Activated CD8-positive, alpha-beta T cell treated with anti-CD3 and anti-CD28 coated beads for 36 hours (primary cell): ENCODE results near the gene GIT1. TPM values are rescaled to one million over a fixed set of nuclear protein-coding genes. Genes with fewer than 3 reads are reported as not detected.
"Not testable (repeated sequence)": the region's sequence is repeated elsewhere in the genome, so short reads cannot be mapped to it uniquely, and the experiment has no call there.

Experiments used
- ATAC-seq: fragments of 200-7000 bp; cut with Tn5 transposase; one replicate; pipeline ENCODE4 v1.10.0; 2021; ENCODE audit warnings: mild to moderate bottlenecking, moderate library complexity
- CTCF ChIA-PET: fragments of 350-600 bp; sonication (Branson Sonifier 250); formaldehyde crosslinking; loops from one replicate; lab custom pipeline; 2021; ENCODE audit warnings: antibody characterized with exemption; lab: Charles Lee
- POLR2A ChIA-PET: fragments of 350-600 bp; sonication (Branson Sonifier 250); formaldehyde crosslinking; loops from one replicate; lab custom pipeline; 2021; ENCODE audit warnings: antibody characterized with exemption; lab: Charles Lee
- DNase-seq: peaks from one replicate; pipeline ENCODE4 v3.0.0-alpha.2; 2020
- H3K27ac Mint-ChIP-seq: one replicate; pipeline ENCODE4 v1.8.0; 2021; ENCODE audit warnings: mild to moderate bottlenecking, mixed read lengths
- H3K27me3 Mint-ChIP-seq: one replicate; pipeline ENCODE4 v1.8.0; 2021; ENCODE audit warnings: mixed read lengths
- H3K36me3 Mint-ChIP-seq: one replicate; pipeline ENCODE4 v1.8.0; 2021; ENCODE audit warnings: low read depth, mixed read lengths
- H3K4me1 Mint-ChIP-seq: one replicate; pipeline ENCODE4 v1.8.0; 2021; ENCODE audit warnings: low read depth, mixed read lengths
- H3K4me3 Mint-ChIP-seq: one replicate; pipeline ENCODE4 v1.8.0; 2021; ENCODE audit warnings: mild to moderate bottlenecking, moderate library complexity, mixed read lengths
- H3K9me3 Mint-ChIP-seq: one replicate; pipeline ENCODE4 v1.8.0; 2021; ENCODE audit warnings: mixed read lengths
- intact Hi-C: fragments of 100-400 bp; cut with micrococcal nuclease; formaldehyde crosslinking; loops from one replicate; pipeline ENCODE4 v1.10.0; 2022
- total RNA-seq, 2 experiments: library from RNA; stranded (reverse); gene quantifications; one replicate each; pipeline ENCODE4 v1.2.3, GENCODE V29; 2021
- TF ChIP-seq, protein P1 (sequence below): fragments of 200-600 bp; IDR thresholded peaks from one replicate; pipeline ENCODE4 v1.8.0; 2022; ENCODE audit warnings: antibody characterized with exemption, mild to moderate bottlenecking

Gene GIT1
- total RNA-seq, 2 experiments from 2014 or later = 54.8 to 59.3 TPM

DNA sequence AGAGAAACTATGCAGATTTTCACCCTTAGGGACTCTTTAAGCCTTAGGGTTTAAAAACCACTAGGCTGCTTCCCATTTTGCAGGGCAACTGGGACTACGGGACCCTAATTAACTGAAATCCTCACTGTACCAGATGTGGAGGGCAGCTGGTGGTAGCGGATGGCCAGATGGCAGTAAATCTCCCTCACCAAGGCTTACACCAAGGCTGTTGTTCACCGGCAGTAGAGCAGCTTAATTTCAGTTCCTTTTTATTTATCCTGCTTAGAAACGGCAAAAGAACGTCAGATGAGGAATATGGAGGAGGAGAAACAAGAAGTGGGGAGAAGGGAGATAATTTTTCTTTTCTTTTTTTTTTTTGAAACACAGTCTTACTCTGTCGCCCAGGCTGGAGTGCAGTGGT is 29.1 kb downstream of the GIT1 start:
- ATAC-seq (no peak), DNase-seq (no peak)
- Mint-ChIP-seq H3K27me3 (no peaks in the 10 kb centered on the region), H3K4me3 (no peak overlapping the region), H3K4me1 (peaks cover 38% of the 10 kb centered on the region), H3K9me3 (no peaks in the 10 kb centered on the region), H3K36me3 (peaks cover 14% of the 10 kb centered on the region), H3K27ac (no peak overlapping the region)
- ChIA-PET CTCF (interaction anchor here (1.5 to 2.5 kb wide), 2 partner anchors 23 to 190 kb away, joined by 3 to 8 read pairs; no protein-coding TSS in a partner anchor), POLR2A (no interaction called here)
- TF ChIP-seq, protein P1, sequence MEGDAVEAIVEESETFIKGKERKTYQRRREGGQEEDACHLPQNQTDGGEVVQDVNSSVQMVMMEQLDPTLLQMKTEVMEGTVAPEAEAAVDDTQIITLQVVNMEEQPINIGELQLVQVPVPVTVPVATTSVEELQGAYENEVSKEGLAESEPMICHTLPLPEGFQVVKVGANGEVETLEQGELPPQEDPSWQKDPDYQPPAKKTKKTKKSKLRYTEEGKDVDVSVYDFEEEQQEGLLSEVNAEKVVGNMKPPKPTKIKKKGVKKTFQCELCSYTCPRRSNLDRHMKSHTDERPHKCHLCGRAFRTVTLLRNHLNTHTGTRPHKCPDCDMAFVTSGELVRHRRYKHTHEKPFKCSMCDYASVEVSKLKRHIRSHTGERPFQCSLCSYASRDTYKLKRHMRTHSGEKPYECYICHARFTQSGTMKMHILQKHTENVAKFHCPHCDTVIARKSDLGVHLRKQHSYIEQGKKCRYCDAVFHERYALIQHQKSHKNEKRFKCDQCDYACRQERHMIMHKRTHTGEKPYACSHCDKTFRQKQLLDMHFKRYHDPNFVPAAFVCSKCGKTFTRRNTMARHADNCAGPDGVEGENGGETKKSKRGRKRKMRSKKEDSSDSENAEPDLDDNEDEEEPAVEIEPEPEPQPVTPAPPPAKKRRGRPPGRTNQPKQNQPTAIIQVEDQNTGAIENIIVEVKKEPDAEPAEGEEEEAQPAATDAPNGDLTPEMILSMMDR = no peak
- intact Hi-C loops = no loop called here

- peaks cover 14% of the 10 kb centered on the region for H3K36me3 Mint-ChIP-seq
- H3K4me3 Mint-ChIP-seq = no peak overlapping the region
- no peaks in the 10 kb centered on the region for H3K27me3 Mint-ChIP-seq
- H3K4me1 Mint-ChIP-seq = peaks cover 36% of the 10 kb centered on the region
- DNase-seq = no peak
- ATAC-seq = no peak
- POLR2A ChIA-PET = interaction anchor here (1.0 kb wide), 1 partner anchor 14 kb away, joined by 3 read pairs; no protein-coding TSS in a partner anchor
- intact Hi-C loops = no loop called here
- H3K9me3 Mint-ChIP-seq = no peaks in the 10 kb centered on the region
- TF ChIP-seq, protein P1 = no peak
- H3K27ac Mint-ChIP-seq = no peak overlapping the region
- CTCF ChIA-PET = no interaction called here
These were observed 29.8 kb downstream of the GIT1 start for GRCh38 chr17:29559640-29560039.

GRCh38 chr17:29558139-29558538 is 31.3 kb downstream of the GIT1 start:
- intact Hi-C loops, H3K9me3 Mint-ChIP-seq, ATAC-seq, H3K27me3 Mint-ChIP-seq, DNase-seq, H3K4me3 Mint-ChIP-seq, H3K36me3 Mint-ChIP-seq, H3K27ac Mint-ChIP-seq: not testable (repeated sequence)
- H3K4me1 Mint-ChIP-seq = peaks cover 29% of the 10 kb centered on the region
- ChIA-PET CTCF (interaction anchor here (0.9 to 3.5 kb wide), 2 partner anchors 188 kb away, joined by 5 to 14 read pairs; no protein-coding TSS in a partner anchor), POLR2A (interaction anchor here (0.8 kb wide), 1 partner anchor 59 kb away, joined by 3 read pairs; no protein-coding TSS in a partner anchor)

DNA sequence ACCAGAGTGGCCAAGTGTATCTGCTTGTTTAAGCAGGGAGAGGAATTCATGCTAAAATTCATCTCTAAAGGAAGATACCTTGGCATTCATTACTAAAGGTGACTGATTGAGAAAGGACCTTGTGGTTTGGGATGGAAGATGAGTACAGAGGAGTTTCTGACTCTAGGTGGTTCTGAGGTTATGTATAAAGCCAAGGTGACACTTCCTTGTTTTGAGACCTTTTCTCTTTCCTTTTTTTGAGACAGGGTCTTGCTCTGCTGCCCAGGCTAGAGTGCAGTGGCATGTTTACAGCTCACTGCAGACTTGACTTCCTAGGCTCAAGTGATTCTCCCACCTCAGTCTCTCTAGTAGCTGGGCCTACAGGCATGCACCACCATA is 31.7 kb downstream of the GIT1 start:
- H3K4me3 Mint-ChIP-seq = no peak overlapping the region
- H3K27ac Mint-ChIP-seq = no peak overlapping the region
- POLR2A ChIA-PET = interaction anchor here (0.8 kb wide), 1 partner anchor 60 kb away, joined by 3 read pairs; no protein-coding TSS in a partner anchor
- H3K27me3 Mint-ChIP-seq = no peaks in the 10 kb centered on the region
- H3K9me3 Mint-ChIP-seq = no peaks in the 10 kb centered on the region
- ATAC-seq (peak; percentile 62), DNase-seq (no peak)
- intact Hi-C loops = no loop called here
- CTCF ChIA-PET = interaction anchor here (3.5 kb wide), 1 partner anchor 188 kb away, joined by 14 read pairs; no protein-coding TSS in a partner anchor
- peaks cover 25% of the 10 kb centered on the region for H3K4me1 Mint-ChIP-seq
- TF ChIP-seq, protein P1 = no peak
- H3K36me3 Mint-ChIP-seq = peaks cover 7% of the 10 kb centered on the region

- Mint-ChIP-seq H3K36me3 (peaks cover 3% of the 10 kb centered on the region), H3K9me3 (no peaks in the 10 kb centered on the region), H3K4me1 (peaks cover 21% of the 10 kb centered on the region), H3K4me3 (no peak overlapping the region), H3K27ac (no peak overlapping the region), H3K27me3 (no peaks in the 10 kb centered on the region)
- TF ChIP-seq, protein P1 = no peak
- DNase-seq = no peak
- ATAC-seq = peak; percentile 50
- CTCF ChIA-PET = interaction anchor here (0.6 to 3.5 kb wide), 3 partner anchors 15 to 337 kb away, joined by 3 to 14 read pairs (median 3); no protein-coding TSS in a partner anchor
- intact Hi-C loops = no loop called here
- POLR2A ChIA-PET = interaction anchor here (0.8 to 1.2 kb wide), 2 partner anchors 8 to 187 kb away, joined by 3 to 5 read pairs; no protein-coding TSS in a partner anchor
These were observed 32.2 kb downstream of the GIT1 start for GRCh38 chr17:29557085-29557738.
